GM12878 (cell line): ENCODE measurements around the gene CNN2.

Experiments
- CREB1 ChIP-seq: IDR thresholded peaks from 2 replicates; pipeline ENCODE4 v1.6.1; 2012; ENCODE audit warnings: low read depth, mild to moderate bottlenecking, inconsistent platforms
- EGR1 ChIP-seq, 2 experiments: IDR thresholded peaks; 1 replicate in 1 of 2; 2 replicates in 1 of 2; pipeline ENCODE4 v1.6.1; 2011 to 2012; ENCODE audit warnings: low read depth in 2 of 2, low read length in 2 of 2, borderline replicate concordance in 1 of 2, mild to moderate bottlenecking in 1 of 2, moderate library complexity in 1 of 2
- ETV6 ChIP-seq, 2 experiments: fragments of 450-650 bp in 1 of 2; IDR thresholded peaks in 1 of 2; conservative IDR thresholded peaks in 1 of 2; 2 replicates each; pipeline ENCODE4 v1.6.1; 2014; ENCODE audit warnings: antibody characterized with exemption in 1 of 2, borderline replicate concordance in 1 of 2, low read depth in 1 of 2, mild to moderate bottlenecking in 1 of 2, moderate library complexity in 1 of 2
- EZH2 ChIP-seq: IDR thresholded peaks from 2 replicates; pipeline ENCODE4 v1.6.1; 2012; ENCODE audit warnings: low read depth, mild to moderate bottlenecking, control low read depth, inconsistent platforms, low read length, borderline replicate concordance; ENCODE audit not compliant: control insufficient read depth
- GABPA ChIP-seq: IDR thresholded peaks from 2 replicates; pipeline ENCODE4 v1.6.1; 2014; ENCODE audit warnings: antibody characterized with exemption, low read depth, mild to moderate bottlenecking, inconsistent platforms
- JUND ChIP-seq: IDR thresholded peaks from 2 replicates; pipeline ENCODE4 v1.6.1; 2012; ENCODE audit warnings: low read depth, mild to moderate bottlenecking, low read length, improper control_type of control experiment, moderate library complexity
- POLR2A ChIP-seq: IDR thresholded peaks from 2 replicates; pipeline ENCODE4 v1.6.1; 2011; ENCODE audit warnings: low read depth, mild to moderate bottlenecking, low read length
- POLR2AphosphoS5 ChIP-seq: IDR thresholded peaks from 2 replicates; pipeline ENCODE4 v1.6.1; 2011; ENCODE audit warnings: mild to moderate bottlenecking, low read length, inconsistent platforms
- RAD21 ChIP-seq: IDR thresholded peaks from 2 replicates; pipeline ENCODE4 v1.6.1; 2011; ENCODE audit warnings: mild to moderate bottlenecking, low read depth, low read length, moderate library complexity; ENCODE audit not compliant: insufficient read depth
- RCOR1 ChIP-seq: conservative IDR thresholded peaks from 2 replicates; pipeline ENCODE4 v1.6.1; 2012; ENCODE audit warnings: low read depth, low read length, improper control_type of control experiment
- ZNF217 ChIP-seq: fragments of 450-650 bp; IDR thresholded peaks from 2 replicates; pipeline ENCODE4 v1.6.1; 2017; ENCODE audit warnings: antibody characterized with exemption, mild to moderate bottlenecking
- TF ChIP-seq, protein P1 (sequence below), 3 experiments: IDR thresholded peaks in 2 of 3; conservative IDR thresholded peaks in 1 of 3; 2 replicates each; pipeline ENCODE4 v1.5.1; 2011; ENCODE audit warnings: low read depth in 3 of 3, low read length in 3 of 3, mild to moderate bottlenecking in 3 of 3, control low read depth in 2 of 3, moderate library complexity in 2 of 3, inconsistent platforms in 1 of 3, mixed read lengths in 1 of 3; ENCODE audit not compliant: control insufficient read depth in 2 of 3, insufficient read depth in 1 of 3; ENCODE audit errors: extremely low read depth in 1 of 3
- TF ChIP-seq, protein P2 (sequence below): fragments of 450-650 bp; formaldehyde crosslinking; IDR thresholded peaks from 2 replicates; pipeline ENCODE4 v1.4.0; 2020; ENCODE audit warnings: mild to moderate bottlenecking, moderate library complexity
- TF ChIP-seq, protein P3 (sequence below): IDR thresholded peaks from 2 replicates; pipeline ENCODE4 v1.6.1; 2011; ENCODE audit warnings: low read depth, low read length, improper control_type of control experiment, borderline replicate concordance

DNA sequence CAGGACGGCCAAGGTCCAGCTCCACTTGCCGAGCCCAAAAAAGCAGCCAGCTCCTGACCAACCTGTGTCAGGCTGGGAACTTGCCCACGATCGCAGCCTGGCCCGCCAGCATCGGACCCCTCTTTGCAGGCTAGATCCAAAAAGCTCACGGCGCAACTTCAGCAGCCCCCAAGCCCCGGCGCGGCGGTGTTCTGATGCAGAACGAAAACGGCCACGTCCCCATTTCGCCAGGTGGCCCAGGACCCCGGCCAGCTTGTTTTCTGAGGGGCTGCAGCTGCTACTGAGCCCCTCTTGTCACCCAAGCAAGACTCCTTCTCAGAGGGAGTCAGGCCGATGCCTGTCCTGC is 6.8 kb upstream of the CNN2 start:
- no peak; the same call in 1 of the 2 replicates for TF ChIP-seq POLR2A
- no peak for TF ChIP-seq EGR1 (IDR thresholded peaks at IDR 0.05; ENCODE audit: borderline replicate concordance in 1 of 2, low read depth in 2 of 2, low read length in 2 of 2)
- TF ChIP-seq RCOR1 = no peak
- TF ChIP-seq, protein P1, sequence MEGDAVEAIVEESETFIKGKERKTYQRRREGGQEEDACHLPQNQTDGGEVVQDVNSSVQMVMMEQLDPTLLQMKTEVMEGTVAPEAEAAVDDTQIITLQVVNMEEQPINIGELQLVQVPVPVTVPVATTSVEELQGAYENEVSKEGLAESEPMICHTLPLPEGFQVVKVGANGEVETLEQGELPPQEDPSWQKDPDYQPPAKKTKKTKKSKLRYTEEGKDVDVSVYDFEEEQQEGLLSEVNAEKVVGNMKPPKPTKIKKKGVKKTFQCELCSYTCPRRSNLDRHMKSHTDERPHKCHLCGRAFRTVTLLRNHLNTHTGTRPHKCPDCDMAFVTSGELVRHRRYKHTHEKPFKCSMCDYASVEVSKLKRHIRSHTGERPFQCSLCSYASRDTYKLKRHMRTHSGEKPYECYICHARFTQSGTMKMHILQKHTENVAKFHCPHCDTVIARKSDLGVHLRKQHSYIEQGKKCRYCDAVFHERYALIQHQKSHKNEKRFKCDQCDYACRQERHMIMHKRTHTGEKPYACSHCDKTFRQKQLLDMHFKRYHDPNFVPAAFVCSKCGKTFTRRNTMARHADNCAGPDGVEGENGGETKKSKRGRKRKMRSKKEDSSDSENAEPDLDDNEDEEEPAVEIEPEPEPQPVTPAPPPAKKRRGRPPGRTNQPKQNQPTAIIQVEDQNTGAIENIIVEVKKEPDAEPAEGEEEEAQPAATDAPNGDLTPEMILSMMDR (IDR thresholded peaks at IDR 0.05 in 2 of 3, conservative IDR thresholded peaks at IDR 0.05 in 1 of 3; ENCODE audit: control insufficient read depth in 2 of 3, extremely low read depth in 1 of 3, insufficient read depth in 1 of 3, low read depth in 3 of 3, low read length in 3 of 3) = no peak
- TF ChIP-seq EZH2 = no peak
- TF ChIP-seq ZNF217 = no peak
- TF ChIP-seq, protein P2, sequence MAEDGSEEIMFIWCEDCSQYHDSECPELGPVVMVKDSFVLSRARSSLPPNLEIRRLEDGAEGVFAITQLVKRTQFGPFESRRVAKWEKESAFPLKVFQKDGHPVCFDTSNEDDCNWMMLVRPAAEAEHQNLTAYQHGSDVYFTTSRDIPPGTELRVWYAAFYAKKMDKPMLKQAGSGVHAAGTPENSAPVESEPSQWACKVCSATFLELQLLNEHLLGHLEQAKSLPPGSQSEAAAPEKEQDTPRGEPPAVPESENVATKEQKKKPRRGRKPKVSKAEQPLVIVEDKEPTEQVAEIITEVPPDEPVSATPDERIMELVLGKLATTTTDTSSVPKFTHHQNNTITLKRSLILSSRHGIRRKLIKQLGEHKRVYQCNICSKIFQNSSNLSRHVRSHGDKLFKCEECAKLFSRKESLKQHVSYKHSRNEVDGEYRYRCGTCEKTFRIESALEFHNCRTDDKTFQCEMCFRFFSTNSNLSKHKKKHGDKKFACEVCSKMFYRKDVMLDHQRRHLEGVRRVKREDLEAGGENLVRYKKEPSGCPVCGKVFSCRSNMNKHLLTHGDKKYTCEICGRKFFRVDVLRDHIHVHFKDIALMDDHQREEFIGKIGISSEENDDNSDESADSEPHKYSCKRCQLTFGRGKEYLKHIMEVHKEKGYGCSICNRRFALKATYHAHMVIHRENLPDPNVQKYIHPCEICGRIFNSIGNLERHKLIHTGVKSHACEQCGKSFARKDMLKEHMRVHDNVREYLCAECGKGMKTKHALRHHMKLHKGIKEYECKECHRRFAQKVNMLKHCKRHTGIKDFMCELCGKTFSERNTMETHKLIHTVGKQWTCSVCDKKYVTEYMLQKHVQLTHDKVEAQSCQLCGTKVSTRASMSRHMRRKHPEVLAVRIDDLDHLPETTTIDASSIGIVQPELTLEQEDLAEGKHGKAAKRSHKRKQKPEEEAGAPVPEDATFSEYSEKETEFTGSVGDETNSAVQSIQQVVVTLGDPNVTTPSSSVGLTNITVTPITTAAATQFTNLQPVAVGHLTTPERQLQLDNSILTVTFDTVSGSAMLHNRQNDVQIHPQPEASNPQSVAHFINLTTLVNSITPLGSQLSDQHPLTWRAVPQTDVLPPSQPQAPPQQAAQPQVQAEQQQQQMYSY = no peak
- TF ChIP-seq, protein P3, sequence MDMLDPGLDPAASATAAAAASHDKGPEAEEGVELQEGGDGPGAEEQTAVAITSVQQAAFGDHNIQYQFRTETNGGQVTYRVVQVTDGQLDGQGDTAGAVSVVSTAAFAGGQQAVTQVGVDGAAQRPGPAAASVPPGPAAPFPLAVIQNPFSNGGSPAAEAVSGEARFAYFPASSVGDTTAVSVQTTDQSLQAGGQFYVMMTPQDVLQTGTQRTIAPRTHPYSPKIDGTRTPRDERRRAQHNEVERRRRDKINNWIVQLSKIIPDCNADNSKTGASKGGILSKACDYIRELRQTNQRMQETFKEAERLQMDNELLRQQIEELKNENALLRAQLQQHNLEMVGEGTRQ = no peak
- TF ChIP-seq JUND = no peak
- no peak for TF ChIP-seq ETV6 (conservative IDR thresholded peaks at IDR 0.05 in 1 of 2, IDR thresholded peaks at IDR 0.05 in 1 of 2; ENCODE audit: borderline replicate concordance in 1 of 2, low read depth in 1 of 2)
- TF ChIP-seq CREB1 = no peak
- no peak for TF ChIP-seq RAD21
- no peak for TF ChIP-seq GABPA
- TF ChIP-seq POLR2AphosphoS5 = no peak
